ENCODE measurements around the gene IFT88. TPM values are rescaled to one million over a fixed set of nuclear protein-coding genes. Genes with fewer than 3 reads are reported as not detected.

Gene IFT88
- total RNA-seq, 3 donors from 2014 or later (not counting 1 experiment from before 2014, with no cell fraction given): 9.2 to 13.9 (median 13.9) TPM

GRCh38 chr13:20714161-20714560 is 147.2 kb downstream of the IFT88 start:
- ATAC-seq (no peak), DNase-seq (no peak)
- intact Hi-C loops (cut with micrococcal nuclease): no loop called here
- no peaks in the 10 kb centered on the region for H3K36me3 Mint-ChIP-seq
- no peak for TF ChIP-seq CTCF (IDR thresholded peaks at IDR 0.05)
- 85% methylated on average over 8 of the region's 8 CpGs for WGBS (ENCODE audit: insufficient coverage)
- Histone ChIP-seq H3K27ac (ENCODE audit: low read length) (no peak overlapping the region), H3K27me3 (ENCODE audit: control insufficient read depth, insufficient read depth, low read length) (no peaks in the 10 kb centered on the region), H3K9me3 (ENCODE audit: control insufficient read depth, insufficient read depth, low read length) (no peaks in the 10 kb centered on the region), H3K36me3 (ENCODE audit: control insufficient read depth, insufficient read depth, low read length) (no peaks in the 10 kb centered on the region), H3K4me3 (ENCODE audit: low read length) (no peak overlapping the region), H3K4me1 (ENCODE audit: control insufficient read depth, insufficient read depth, low read length) (peaks cover 7% of the 10 kb centered on the region)
- H3K27me3 Mint-ChIP-seq (ENCODE audit: low read depth in 2 of 2): peaks cover 18 to 24% of the 10 kb centered on the region in 2 donors
- H3K9me3 Mint-ChIP-seq: no peaks in the 10 kb centered on the region
- H3K4me1 Mint-ChIP-seq: peaks cover 7 to 9% of the 10 kb centered on the region in 2 donors
- H3K4me3 Mint-ChIP-seq: no peak overlapping the region
- H3K27ac Mint-ChIP-seq: no peak overlapping the region

DNA sequence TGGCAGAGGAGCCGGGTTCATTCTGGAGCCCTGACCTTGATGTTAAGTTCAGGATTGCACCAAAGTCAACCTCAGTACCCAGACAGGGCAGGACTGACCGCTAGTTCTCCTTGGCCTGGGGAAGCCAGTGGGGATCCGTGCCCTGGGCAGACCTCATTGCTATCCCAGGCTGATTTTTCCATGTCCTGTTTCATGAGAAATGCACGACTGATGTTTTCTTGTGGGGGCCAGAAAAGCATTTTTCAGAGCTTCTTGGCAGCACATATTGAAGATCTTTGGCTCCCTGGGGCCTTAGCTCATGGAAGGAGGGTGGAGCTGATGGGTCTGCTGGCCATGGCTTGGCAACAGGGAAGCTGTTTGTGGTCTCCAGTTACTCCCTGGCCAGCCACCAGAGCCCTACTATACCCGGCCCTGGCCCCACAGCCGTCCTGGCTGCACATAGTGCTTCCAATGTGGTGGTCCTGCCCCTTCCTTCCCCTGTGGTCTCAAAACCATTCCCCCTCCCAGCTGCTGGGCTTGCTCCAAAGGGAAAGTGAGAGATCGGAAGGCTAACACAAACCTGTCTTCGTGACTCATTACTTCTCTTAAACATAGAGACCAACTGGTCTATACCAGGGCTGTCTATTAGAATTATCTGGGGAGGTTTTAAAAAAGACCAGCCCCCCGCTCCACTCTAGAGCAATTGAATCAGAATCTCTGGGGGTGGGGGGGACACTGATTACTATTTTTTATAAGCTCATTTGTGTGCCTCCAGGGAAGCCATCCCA is 147.8 kb downstream of the IFT88 start:
- TF ChIP-seq CTCF (IDR thresholded peaks at IDR 0.05): no peak
- Mint-ChIP-seq H3K27me3 (ENCODE audit: low read depth in 2 of 2) (peaks cover 18 to 24% of the 10 kb centered on the region in 2 donors), H3K36me3 (no peaks in the 10 kb centered on the region), H3K4me3 (no peak overlapping the region), H3K27ac (no peak overlapping the region), H3K9me3 (no peaks in the 10 kb centered on the region), H3K4me1 (peaks cover 7 to 9% of the 10 kb centered on the region in 2 donors)
- no peak overlapping the region for H3K4me3 ChIP-seq (ENCODE audit: low read length)
- 74% methylated on average over 7 of the region's 9 CpGs for WGBS (ENCODE audit: insufficient coverage)
- H3K9me3 ChIP-seq (ENCODE audit: control insufficient read depth, insufficient read depth, low read length): no peaks in the 10 kb centered on the region
- H3K27me3 ChIP-seq (ENCODE audit: control insufficient read depth, insufficient read depth, low read length): no peaks in the 10 kb centered on the region
- peaks cover 7% of the 10 kb centered on the region for H3K4me1 ChIP-seq (ENCODE audit: control insufficient read depth, insufficient read depth, low read length)
- H3K27ac ChIP-seq (ENCODE audit: low read length): no peak overlapping the region
- intact Hi-C loops (cut with micrococcal nuclease): no loop called here
- ATAC-seq (no peak), DNase-seq (no peak)
- no peaks in the 10 kb centered on the region for H3K36me3 ChIP-seq (ENCODE audit: control insufficient read depth, insufficient read depth, low read length)

GRCh38 chr13:20715330-20715712 is 148.4 kb downstream of the IFT88 start:
- intact Hi-C loops (cut with micrococcal nuclease): no loop called here
- DNase-seq: no peak
- Histone ChIP-seq H3K9me3 (ENCODE audit: control insufficient read depth, insufficient read depth, low read length) (no peaks in the 10 kb centered on the region), H3K27me3 (ENCODE audit: control insufficient read depth, insufficient read depth, low read length) (no peaks in the 10 kb centered on the region), H3K27ac (ENCODE audit: low read length) (no peak overlapping the region), H3K4me1 (ENCODE audit: control insufficient read depth, insufficient read depth, low read length) (peaks cover 7% of the 10 kb centered on the region), H3K4me3 (ENCODE audit: low read length) (no peak overlapping the region), H3K36me3 (ENCODE audit: control insufficient read depth, insufficient read depth, low read length) (no peaks in the 10 kb centered on the region)
- Mint-ChIP-seq H3K4me1 (peaks cover 7 to 9% of the 10 kb centered on the region in 2 donors), H3K27ac (no peak overlapping the region), H3K4me3 (no peak overlapping the region), H3K9me3 (no peaks in the 10 kb centered on the region), H3K36me3 (no peaks in the 10 kb centered on the region), H3K27me3 (ENCODE audit: low read depth in 2 of 2) (peaks cover 18 to 24% of the 10 kb centered on the region in 2 donors)
- no peak for TF ChIP-seq CTCF (IDR thresholded peaks at IDR 0.05)
- 86% methylated on average over 5 of the region's 6 CpGs for WGBS (ENCODE audit: insufficient coverage)
- no peak for ATAC-seq

DNA sequence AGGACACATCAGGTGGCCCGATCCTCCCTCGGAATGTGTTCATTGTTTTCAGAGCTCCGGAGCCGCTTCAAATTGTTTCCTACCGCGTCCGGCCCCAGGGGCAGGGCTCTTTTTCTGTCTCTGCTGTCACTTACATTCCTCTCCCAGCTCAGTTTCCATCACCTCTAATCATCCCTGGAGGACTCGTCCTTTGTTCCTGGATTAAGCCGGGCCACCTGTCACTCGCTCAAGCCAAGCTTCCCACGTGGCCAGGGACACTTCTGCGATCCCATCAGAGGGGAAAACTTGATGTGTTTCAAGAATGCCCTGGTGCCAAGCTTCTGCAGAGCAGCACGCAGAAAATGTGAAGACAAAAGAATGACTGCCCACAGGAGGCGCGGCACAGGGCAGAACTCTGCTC is 150.0 kb downstream of the IFT88 start:
- peaks cover 8% of the 10 kb centered on the region for H3K27me3 ChIP-seq (ENCODE audit: control insufficient read depth, insufficient read depth, low read length)
- Mint-ChIP-seq H3K27me3 (ENCODE audit: low read depth in 2 of 2) (peaks cover 12 to 24% of the 10 kb centered on the region in 2 donors), H3K9me3 (no peaks in the 10 kb centered on the region), H3K4me3 (no peak overlapping the region), H3K36me3 (no peaks in the 10 kb centered on the region), H3K4me1 (peaks cover 7 to 9% of the 10 kb centered on the region in 2 donors), H3K27ac (no peak overlapping the region)
- no peak overlapping the region for H3K27ac ChIP-seq (ENCODE audit: low read length)
- H3K36me3 ChIP-seq (ENCODE audit: control insufficient read depth, insufficient read depth, low read length): no peaks in the 10 kb centered on the region
- no peak overlapping the region for H3K4me3 ChIP-seq (ENCODE audit: low read length)
- WGBS (ENCODE audit: insufficient coverage): 92% methylated on average over 15 of the region's 15 CpGs
- intact Hi-C loops (cut with micrococcal nuclease): no loop called here
- no peak for TF ChIP-seq CTCF (IDR thresholded peaks at IDR 0.05)
- no peaks in the 10 kb centered on the region for H3K9me3 ChIP-seq (ENCODE audit: control insufficient read depth, insufficient read depth, low read length)
- DNase-seq (no peak), ATAC-seq (no peak)
- peaks cover 17% of the 10 kb centered on the region for H3K4me1 ChIP-seq (ENCODE audit: control insufficient read depth, insufficient read depth, low read length)

Data from natural killer cell (primary cell).